Ectodermal cell (in vitro differentiated cells): ENCODE results near the gene TMEM72.
A peak's percentile ranks its signal among the peaks of the same experiment; 100 is the strongest.

Source experiments
- H3K27ac ChIP-seq: 2 replicates; pipeline ENCODE4 v1.7.0; 2013; ENCODE audit warnings: mild to moderate bottlenecking, low read depth, low read length; ENCODE audit not compliant: insufficient read depth, poor library complexity, severe bottlenecking
- H3K27me3 ChIP-seq: 2 replicates; pipeline ENCODE4 v1.7.0; 2013; ENCODE audit warnings: mild to moderate bottlenecking, low read length; ENCODE audit not compliant: insufficient read depth, control insufficient read depth, poor library complexity, severe bottlenecking
- H3K36me3 ChIP-seq: one replicate; pipeline ENCODE4 v1.7.0; 2013; ENCODE audit warnings: low read length; ENCODE audit not compliant: control insufficient read depth, insufficient read depth
- H3K4me1 ChIP-seq: one replicate; pipeline ENCODE4 v1.7.0; 2013; ENCODE audit warnings: low read length; ENCODE audit not compliant: control insufficient read depth, insufficient read depth
- H3K4me3 ChIP-seq: 2 replicates; pipeline ENCODE4 v1.7.0; 2013; ENCODE audit warnings: low read depth, low read length, control low read depth; ENCODE audit not compliant: insufficient read depth
- H3K9me3 ChIP-seq: 2 replicates; pipeline ENCODE4 v1.7.0; 2013; ENCODE audit warnings: mild to moderate bottlenecking, low read length, moderate library complexity; ENCODE audit not compliant: control insufficient read depth
- WGBS, 2 experiments: methylation state at CpG; one replicate each; pipeline ENCODE4 v1.1.7; 2013; ENCODE audit warnings: missing lambda C conversion rate in 2 of 2; 5-methylcytosine and 5-hydroxymethylcytosine counted together

Gene TMEM72

GRCh38 chr10:44902941-44903545 is 8.1 kb upstream of the TMEM72 start:
- WGBS, 2 experiments, result 65 to 75% methylated on average over 9 of the region's 9 CpGs
- no peaks in the 10 kb centered on the region for H3K9me3 ChIP-seq
- H3K36me3 ChIP-seq, result no peaks in the 10 kb centered on the region
- H3K27ac ChIP-seq, result peak overlapping the region; percentile 53
- no peaks in the 10 kb centered on the region for H3K27me3 ChIP-seq
- no peak overlapping the region for H3K4me3 ChIP-seq
- peaks cover 40% of the 10 kb centered on the region for H3K4me1 ChIP-seq

- H3K27me3 ChIP-seq, result no peaks in the 10 kb centered on the region
- H3K4me1 ChIP-seq, result peaks cover 45% of the 10 kb centered on the region
- H3K9me3 ChIP-seq, result no peaks in the 10 kb centered on the region
- WGBS, 2 experiments, result 93 to 94% methylated on average over 4 of the region's 4 CpGs
- H3K4me3 ChIP-seq, result no peak overlapping the region
- H3K36me3 ChIP-seq, result no peaks in the 10 kb centered on the region
- H3K27ac ChIP-seq, result no peak overlapping the region
Measured at GRCh38 chr10:44906486-44906885, 4.7 kb upstream of the TMEM72 start.

GRCh38 chr10:44907556-44907955 is 3.6 kb upstream of the TMEM72 start:
- H3K4me1 ChIP-seq, result peaks cover 49% of the 10 kb centered on the region
- no peaks in the 10 kb centered on the region for H3K9me3 ChIP-seq
- no peaks in the 10 kb centered on the region for H3K36me3 ChIP-seq
- no peak overlapping the region for H3K27ac ChIP-seq
- 92 to 93% methylated on average over 7 of the region's 7 CpGs for WGBS, 2 experiments
- no peaks in the 10 kb centered on the region for H3K27me3 ChIP-seq
- H3K4me3 ChIP-seq, result no peak overlapping the region

GRCh38 chr10:44908066-44908749 is 2.9 kb upstream of the TMEM72 start:
- H3K4me3 ChIP-seq, result no peak overlapping the region
- WGBS, 2 experiments, result 54 to 62% methylated on average over 7 to 10 of the region's 10 CpGs
- H3K4me1 ChIP-seq, result peaks cover 43% of the 10 kb centered on the region
- H3K27ac ChIP-seq, result peak overlapping the region; percentile 61
- no peaks in the 10 kb centered on the region for H3K27me3 ChIP-seq
- H3K9me3 ChIP-seq, result no peaks in the 10 kb centered on the region
- no peaks in the 10 kb centered on the region for H3K36me3 ChIP-seq

GRCh38 chr10:44908936-44909630 is 2.1 kb upstream of the TMEM72 start:
- Histone ChIP-seq H3K36me3 (no peaks in the 10 kb centered on the region), H3K4me1 (peaks cover 36% of the 10 kb centered on the region), H3K27ac (no peak overlapping the region), H3K9me3 (no peaks in the 10 kb centered on the region), H3K27me3 (no peaks in the 10 kb centered on the region), H3K4me3 (no peak overlapping the region)
- 86 to 89% methylated on average over 7 of the region's 7 CpGs for WGBS, 2 experiments

GRCh38 chr10:44909910-44910309 is 1.2 kb upstream of the TMEM72 start:
- no peak overlapping the region for H3K27ac ChIP-seq
- peaks cover 36% of the 10 kb centered on the region for H3K4me1 ChIP-seq
- no peaks in the 10 kb centered on the region for H3K36me3 ChIP-seq
- 86 to 87% methylated on average over 1 of the region's 1 CpG for WGBS, 2 experiments
- H3K27me3 ChIP-seq, result no peaks in the 10 kb centered on the region
- H3K4me3 ChIP-seq, result no peak overlapping the region
- no peaks in the 10 kb centered on the region for H3K9me3 ChIP-seq

GRCh38 chr10:44910602-44911001 is 535 bp upstream of the TMEM72 start:
- peaks cover 36% of the 10 kb centered on the region for H3K4me1 ChIP-seq
- no peaks in the 10 kb centered on the region for H3K36me3 ChIP-seq
- no peaks in the 10 kb centered on the region for H3K9me3 ChIP-seq
- no peaks in the 10 kb centered on the region for H3K27me3 ChIP-seq
- 76 to 82% methylated on average over 7 of the region's 7 CpGs for WGBS, 2 experiments
- no peak overlapping the region for H3K4me3 ChIP-seq
- H3K27ac ChIP-seq, result no peak overlapping the region

GRCh38 chr10:44911951-44912350 is 814 bp downstream of the TMEM72 start:
- no peaks in the 10 kb centered on the region for H3K36me3 ChIP-seq
- H3K27ac ChIP-seq, result no peak overlapping the region
- H3K4me1 ChIP-seq, result peaks cover 38% of the 10 kb centered on the region
- no peaks in the 10 kb centered on the region for H3K9me3 ChIP-seq
- no peaks in the 10 kb centered on the region for H3K27me3 ChIP-seq
- no peak overlapping the region for H3K4me3 ChIP-seq
- 82 to 86% methylated on average over 3 of the region's 3 CpGs for WGBS, 2 experiments

GRCh38 chr10:44913350-44914081 is 2.4 kb downstream of the TMEM72 start:
- Histone ChIP-seq H3K4me1 (peaks cover 26% of the 10 kb centered on the region), H3K4me3 (no peak overlapping the region), H3K9me3 (no peaks in the 10 kb centered on the region), H3K27me3 (no peaks in the 10 kb centered on the region), H3K36me3 (no peaks in the 10 kb centered on the region), H3K27ac (no peak overlapping the region)
- 83 to 87% methylated on average over 12 of the region's 12 CpGs for WGBS, 2 experiments

GRCh38 chr10:44914891-44915290 is 3.8 kb downstream of the TMEM72 start:
- Histone ChIP-seq H3K4me1 (peaks cover 18% of the 10 kb centered on the region), H3K27ac (no peak overlapping the region)
- 85 to 87% methylated on average over 2 of the region's 2 CpGs for WGBS, 2 experiments

More at GRCh38 chr10:44914891-44915290, 3.8 kb downstream of the TMEM72 start:
- no peaks in the 10 kb centered on the region for H3K36me3 ChIP-seq
- H3K4me3 ChIP-seq, result no peak overlapping the region
- no peaks in the 10 kb centered on the region for H3K9me3 ChIP-seq
- H3K27me3 ChIP-seq, result no peaks in the 10 kb centered on the region
